Measurements from ENCODE around the gene ERBIN.
A peak's percentile ranks its signal among the peaks of the same experiment; 100 is the strongest.
"Not testable (repeated sequence)": the region's sequence is repeated elsewhere in the genome, so short reads cannot be mapped to it uniquely, and the experiment has no call there.

ERBIN gene

DNA sequence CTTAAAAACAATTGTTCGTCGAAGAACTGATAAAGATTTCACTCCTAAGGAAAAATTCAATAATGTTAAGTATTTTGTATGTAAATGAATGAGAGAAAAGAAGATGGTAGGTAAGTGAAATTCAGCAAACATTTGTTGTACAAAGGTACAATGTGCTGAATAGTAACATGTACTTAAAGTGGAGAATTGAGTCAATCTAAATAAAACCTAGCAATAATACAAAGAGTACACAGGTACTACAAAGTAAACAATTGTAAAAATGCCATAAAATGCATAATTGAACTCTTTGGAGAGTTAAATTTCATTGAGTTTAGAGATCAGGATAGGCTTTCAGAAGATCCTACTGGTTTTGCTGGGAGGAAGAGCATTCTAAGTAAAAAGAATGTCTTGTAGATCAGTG is 82.9 kb downstream of the ERBIN start:
- no peak for DNase-seq (ENCODE audit: low read depth)

DNA sequence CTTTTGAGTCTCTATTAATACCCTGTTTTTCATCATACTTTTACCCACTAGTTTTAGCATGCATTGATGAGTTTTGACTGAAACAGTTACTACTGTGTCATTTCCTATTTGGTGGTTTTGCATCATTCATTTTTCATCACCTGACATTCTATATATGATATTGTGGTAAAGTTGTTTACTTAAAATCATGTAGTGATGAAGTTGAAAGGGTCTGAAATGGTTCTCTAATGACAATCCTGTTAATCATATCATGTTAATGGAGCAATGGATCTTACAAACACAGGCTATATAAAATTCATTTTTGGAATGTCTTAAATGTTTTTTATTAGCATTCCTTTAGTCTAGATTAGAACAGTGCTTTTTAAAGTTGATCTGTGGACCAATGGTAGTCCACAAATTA is 84.1 kb downstream of the ERBIN start:
- peak; percentile 14 for DNase-seq (ENCODE audit: low read depth)

DNA sequence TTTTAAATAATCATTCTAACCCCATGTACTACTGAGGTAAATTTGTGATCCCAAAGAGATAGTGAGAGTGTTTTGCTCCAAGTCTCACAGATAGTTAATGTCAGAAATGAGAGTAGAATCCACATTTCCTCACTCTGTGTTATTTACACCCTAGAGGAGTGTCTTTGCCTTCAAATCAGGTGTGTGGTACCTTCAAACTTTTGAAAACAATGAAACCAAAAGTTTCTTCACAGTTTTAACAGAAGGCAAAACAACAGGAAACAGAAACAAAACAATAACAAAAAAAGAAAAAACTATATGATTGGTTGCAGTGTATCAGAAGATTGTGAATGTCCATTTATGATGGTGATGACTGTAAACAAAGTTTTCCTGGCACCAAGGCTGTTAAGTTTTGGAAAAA is 85.9 kb downstream of the ERBIN start:
- DNase-seq (ENCODE audit: low read depth): no peak

GRCh38 chr5:66013397-66013796 is 87.0 kb downstream of the ERBIN start:
- DNase-seq (ENCODE audit: low read depth): no peak

DNA sequence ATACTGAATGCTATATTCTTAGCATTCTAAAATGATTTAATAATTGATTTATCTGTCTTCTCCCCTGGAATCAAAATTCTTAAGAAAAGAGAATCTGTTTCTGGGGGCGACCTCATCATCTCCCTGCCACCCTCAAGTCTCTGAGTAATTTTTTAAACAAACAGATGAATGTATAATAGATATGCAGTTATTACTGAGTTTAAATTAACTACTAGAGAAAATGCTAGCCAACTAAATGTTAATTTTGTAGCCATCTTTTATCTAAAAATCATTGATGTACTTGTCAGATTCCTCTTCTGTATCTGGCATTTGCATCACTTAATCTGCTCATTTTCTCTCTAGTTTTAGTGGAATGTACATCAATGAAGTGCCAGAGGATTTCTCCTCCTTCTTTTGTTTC is 87.5 kb downstream of the ERBIN start:
- no peak for DNase-seq (ENCODE audit: low read depth)

- DNase-seq (ENCODE audit: low read depth): no peak
Measured at GRCh38 chr5:66015196-66015960, 89.0 kb downstream of the ERBIN start.

GRCh38 chr5:66021585-66021984 is 95.2 kb downstream of the ERBIN start:
- DNase-seq (ENCODE audit: low read depth): no peak

- DNase-seq (ENCODE audit: low read depth): no peak
Measured at GRCh38 chr5:66039296-66039695, 112.9 kb downstream of the ERBIN start.

DNA sequence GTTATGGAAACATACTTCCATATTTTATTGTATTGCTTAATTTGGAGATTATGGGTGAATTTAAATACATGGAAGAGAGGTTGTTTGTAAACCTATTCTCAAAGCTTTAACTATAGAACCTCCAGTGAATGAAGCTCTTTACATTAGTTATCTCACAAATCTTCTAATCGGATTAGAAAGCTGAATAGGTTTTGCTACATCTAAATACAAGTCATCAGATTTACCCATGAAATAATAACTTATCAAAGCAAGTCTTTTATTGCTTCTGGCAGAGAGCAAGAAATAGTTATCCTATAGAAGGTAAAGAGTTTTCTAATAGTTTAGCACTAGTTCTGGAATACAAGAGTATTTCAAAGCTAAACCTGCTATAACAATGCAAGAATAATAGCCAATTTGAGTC is 113.3 kb downstream of the ERBIN start:
- no peak for DNase-seq (ENCODE audit: low read depth)

DNA sequence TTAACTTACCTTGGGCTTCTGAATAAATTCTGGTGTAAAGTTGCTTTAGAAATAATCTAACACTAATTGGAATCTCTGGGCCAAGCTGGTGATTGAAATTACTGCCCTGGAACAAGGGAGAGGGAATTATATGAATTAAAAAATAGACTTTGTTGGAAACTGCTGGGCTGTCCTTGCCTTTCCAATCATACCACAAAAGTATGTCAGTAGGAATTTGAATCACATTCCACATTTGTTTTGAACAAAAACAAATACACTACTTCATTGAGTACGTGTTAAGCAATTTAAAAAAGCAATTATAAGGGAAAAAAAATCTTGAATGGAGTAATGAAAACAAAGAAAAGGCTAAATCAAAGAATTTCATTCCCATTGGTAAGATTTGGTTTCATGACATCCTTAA is 115.3 kb downstream of the ERBIN start:
- peak; percentile 14 for DNase-seq (ENCODE audit: low read depth)

DNA sequence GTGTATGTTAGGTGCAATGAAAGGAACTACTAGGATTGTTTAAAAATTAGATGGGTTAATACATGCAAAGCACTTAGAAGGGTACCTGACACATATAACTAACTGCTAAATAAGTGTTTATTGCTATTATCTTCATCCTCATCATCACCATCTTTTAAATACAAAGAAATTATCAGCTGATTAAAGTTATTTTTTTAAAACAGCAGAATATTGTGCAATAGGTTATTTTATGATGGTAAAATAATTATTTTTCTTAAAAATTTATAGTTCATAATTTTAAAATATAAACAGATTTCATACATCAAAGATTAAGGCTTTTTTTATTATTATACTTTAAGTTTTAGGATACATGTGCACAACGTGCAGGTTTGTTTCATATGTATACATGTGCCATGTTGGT is 130.9 kb downstream of the ERBIN start:
- DNase-seq (ENCODE audit: low read depth): no peak

- DNase-seq (ENCODE audit: low read depth): not testable (repeated sequence)
Measured at GRCh38 chr5:66061320-66061719, 134.9 kb downstream of the ERBIN start.

DNA sequence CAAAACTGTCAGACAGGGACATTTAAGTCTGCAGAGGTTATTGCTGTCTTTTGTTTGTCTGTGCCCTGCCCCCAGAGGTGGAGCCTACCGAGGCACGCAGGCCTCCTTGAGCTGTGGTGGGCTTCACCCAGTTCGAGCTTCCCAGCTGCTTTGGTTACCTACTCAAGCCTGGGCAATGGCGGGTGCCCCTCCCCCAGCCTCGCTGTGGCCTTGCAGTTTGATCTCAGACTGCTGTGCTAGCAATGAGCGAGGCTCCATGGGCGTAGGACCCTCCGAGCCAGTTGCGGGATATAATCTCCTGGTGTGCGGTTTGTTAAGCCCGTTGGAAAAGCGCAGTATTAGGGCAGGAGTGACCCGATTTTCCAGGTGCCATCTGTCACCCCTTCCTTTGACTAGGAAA is 136.7 kb downstream of the ERBIN start:
- not testable (repeated sequence) for DNase-seq (ENCODE audit: low read depth)

DNA sequence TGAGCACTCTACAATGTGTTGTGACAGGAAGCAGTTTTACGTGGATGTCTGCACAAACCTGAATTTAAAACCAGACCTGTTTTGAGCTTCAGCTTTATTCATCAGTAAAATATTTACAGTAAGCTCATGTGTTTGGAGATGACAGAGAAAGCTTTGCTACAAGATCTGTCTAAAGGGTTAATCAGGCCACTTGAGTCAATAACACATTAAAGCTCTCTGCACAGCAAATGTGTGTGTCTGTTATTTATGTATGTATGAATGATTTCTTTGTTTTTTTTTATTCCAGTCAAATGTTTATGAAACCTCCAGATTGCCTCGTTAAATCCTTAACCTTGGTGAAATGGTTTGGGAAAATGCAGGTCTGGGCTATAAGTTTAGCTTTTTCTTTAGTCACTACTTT is 140.5 kb downstream of the ERBIN start:
- no peak for DNase-seq (ENCODE audit: low read depth)

GRCh38 chr5:66072031-66072430 is 145.7 kb downstream of the ERBIN start:
- DNase-seq (ENCODE audit: low read depth): no peak

GRCh38 chr5:66074901-66075300 is 148.5 kb downstream of the ERBIN start:
- no peak for DNase-seq (ENCODE audit: low read depth)

GRCh38 chr5:66080664-66081063 is 154.3 kb downstream of the ERBIN start:
- no peak for DNase-seq (ENCODE audit: low read depth)

DNA sequence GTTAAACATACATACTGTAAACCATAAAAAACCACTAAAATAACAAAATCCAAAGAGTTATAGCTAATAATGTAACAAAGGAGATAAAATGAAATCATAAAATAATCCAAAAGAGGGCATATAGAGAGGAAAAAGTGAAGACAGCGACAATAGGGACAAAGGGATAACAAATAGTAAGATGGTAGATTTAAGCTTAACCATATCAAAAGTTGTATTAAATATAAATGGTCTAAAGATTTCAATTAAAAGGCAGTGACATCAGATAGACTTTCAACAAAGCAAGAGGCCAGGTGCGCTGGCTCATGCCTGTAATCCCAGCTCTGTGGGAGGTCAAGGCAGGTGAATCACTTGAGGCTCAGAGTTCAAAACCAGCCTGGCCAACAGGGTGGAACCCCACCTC is 163.0 kb downstream of the ERBIN start:
- no peak for DNase-seq (ENCODE audit: low read depth)

GRCh38 chr5:66100851-66101250 is 174.5 kb downstream of the ERBIN start:
- DNase-seq (ENCODE audit: low read depth): no peak

- DNase-seq (ENCODE audit: low read depth): peak; percentile 27
Measured at GRCh38 chr5:66113160-66113559, 186.8 kb downstream of the ERBIN start.

GRCh38 chr5:66118304-66118703 is 191.9 kb downstream of the ERBIN start:
- DNase-seq (ENCODE audit: low read depth): no peak

DNA sequence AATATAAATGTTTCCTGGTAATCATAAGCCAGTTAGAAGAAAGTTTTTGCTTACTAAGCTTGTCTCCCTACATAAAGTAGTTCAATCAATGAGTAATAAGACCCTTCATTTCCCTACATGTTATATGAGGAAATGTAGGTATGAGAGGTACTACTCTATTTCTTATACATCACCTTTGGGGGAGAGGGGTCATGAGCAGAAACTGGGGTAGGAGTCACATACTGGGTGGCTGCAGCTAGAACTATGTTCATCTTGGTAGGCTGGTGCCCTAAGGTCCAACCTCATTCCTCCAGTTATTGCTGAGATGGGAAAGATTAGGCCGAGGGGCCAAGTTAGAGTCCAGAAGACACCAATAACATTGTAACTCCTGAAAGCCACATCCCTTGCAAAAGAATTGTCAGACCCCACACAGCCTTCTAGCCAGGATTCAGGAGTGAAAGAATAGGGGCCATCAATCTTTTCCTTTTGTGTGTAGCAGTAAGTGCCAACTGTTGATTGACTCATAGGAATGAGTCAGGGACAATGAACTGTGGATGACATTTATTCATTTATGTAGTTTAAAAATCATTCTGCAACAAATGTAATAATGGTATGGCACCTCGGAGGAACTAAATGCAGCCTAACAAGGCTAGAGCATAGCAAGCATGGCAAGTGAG is 196.1 kb downstream of the ERBIN start:
- no peak for DNase-seq (ENCODE audit: low read depth)

DNA sequence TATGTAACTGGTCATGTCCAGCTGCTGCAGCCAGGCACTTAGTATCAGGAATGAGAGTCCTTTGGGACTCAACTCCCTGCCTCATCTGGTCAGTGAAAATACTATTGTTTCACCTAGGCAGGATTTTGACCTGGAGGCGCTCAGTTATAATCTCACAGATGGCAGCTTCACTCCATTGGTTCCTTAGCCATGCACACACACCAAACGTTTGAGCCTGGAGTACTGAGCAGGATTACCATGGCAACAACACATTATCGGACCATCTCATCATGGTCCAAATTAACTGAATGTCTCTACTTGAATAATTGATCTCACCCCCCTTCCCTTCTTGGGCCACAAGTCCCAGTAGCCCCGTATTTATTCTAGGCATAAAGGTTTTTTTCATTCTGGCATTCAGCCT is 202.8 kb downstream of the ERBIN start:
- DNase-seq (ENCODE audit: low read depth): no peak

- DNase-seq (ENCODE audit: low read depth): no peak
Measured at GRCh38 chr5:66130493-66130892, 204.1 kb downstream of the ERBIN start.
